Neutrophil (primary cell): Measurements from ENCODE around the gene LRRC8E.

ENCODE experiments used
- H3K27ac ChIP-seq: fragments of 200-600 bp; sonication (generic); 2 replicates; pipeline ENCODE4 v1.5.1; 2016; ENCODE audit warnings: mild to moderate bottlenecking, moderate library complexity
- H3K27me3 ChIP-seq: fragments of 200-600 bp; sonication (generic); 2 replicates; pipeline ENCODE4 v1.6.0; 2016; ENCODE audit warnings: mild to moderate bottlenecking
- H3K36me3 ChIP-seq: fragments of 200-600 bp; sonication (generic); 2 replicates; pipeline ENCODE4 v1.5.1; 2017
- H3K4me1 ChIP-seq, 2 experiments: fragments of 200-600 bp in 1 of 2; sonication (generic) in 1 of 2; 1 replicate in 1 of 2; 2 replicates in 1 of 2; pipeline versions ENCODE4 v1.5.1 to v1.6.1; 2013 to 2016; ENCODE audit warnings: low read depth in 1 of 2, low read length in 1 of 2, mild to moderate bottlenecking in 1 of 2, moderate library complexity in 1 of 2; ENCODE audit not compliant: control insufficient read depth in 1 of 2, insufficient read depth in 1 of 2
- H3K4me3 ChIP-seq, 2 experiments: fragments of 200-600 bp in 1 of 2; sonication (generic) in 1 of 2; 1 replicate in 1 of 2; 2 replicates in 1 of 2; pipeline ENCODE4 v1.5.1; 2013 to 2016; ENCODE audit warnings: low read depth in 1 of 2, low read length in 1 of 2, mild to moderate bottlenecking in 1 of 2, moderate library complexity in 1 of 2
- H3K9me3 ChIP-seq: fragments of 200-600 bp; sonication (generic); 2 replicates; pipeline ENCODE4 v1.5.1; 2016
- TF ChIP-seq, protein P1 (sequence below): fragments of 200-600 bp; sonication (generic); IDR thresholded peaks from 2 replicates; pipeline ENCODE4 v1.5.1; 2016; ENCODE audit warnings: antibody characterized with exemption

Gene LRRC8E

DNA sequence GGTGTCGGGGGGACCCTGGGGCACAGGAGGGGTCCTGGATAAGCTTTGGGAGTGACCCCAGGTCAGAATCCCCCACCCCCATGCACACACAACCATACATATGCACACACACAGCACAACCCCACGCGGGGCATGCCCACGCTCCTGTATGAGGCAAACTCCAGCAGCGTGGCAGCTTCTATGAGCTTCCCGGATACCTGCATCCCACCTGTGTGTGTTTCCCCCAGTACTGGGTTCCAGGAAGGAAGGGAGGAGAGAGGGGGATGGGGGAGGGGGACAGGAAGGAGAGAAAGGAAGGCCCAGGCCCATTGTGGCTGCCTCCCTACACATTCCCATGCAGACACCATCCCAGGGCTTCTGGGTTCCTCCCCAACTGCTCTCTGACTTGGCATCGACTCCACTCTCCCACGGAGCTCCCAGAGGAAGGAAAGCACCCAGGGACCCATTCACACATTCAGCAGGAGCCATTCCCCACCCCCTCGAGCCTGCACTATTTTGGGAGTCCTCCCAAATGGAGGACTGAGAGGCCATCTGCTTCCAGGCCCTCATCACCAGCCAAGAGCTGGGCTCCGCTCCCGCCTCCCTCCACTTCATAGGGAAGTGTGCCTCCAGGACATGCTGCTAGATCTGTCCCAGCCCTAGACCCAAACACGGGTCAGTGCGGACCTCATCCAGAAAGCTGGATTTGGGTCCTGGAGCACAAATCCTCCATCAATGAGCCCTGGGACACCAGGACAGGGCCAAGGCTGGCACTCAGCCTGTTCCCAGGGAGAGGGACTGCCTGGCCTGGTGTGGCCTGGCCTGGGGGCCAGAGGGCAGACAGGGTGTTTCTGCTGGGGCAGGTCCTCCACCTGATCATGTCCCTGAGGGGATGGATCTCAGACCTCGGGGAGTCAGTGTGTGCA, 27.3 kb upstream of the LRRC8E start:
- Histone ChIP-seq H3K4me3 (no peak overlapping the region), H3K9me3 (no peaks in the 10 kb centered on the region), H3K27ac (no peak overlapping the region), H3K27me3 (peaks cover 66% of the 10 kb centered on the region), H3K36me3 (no peaks in the 10 kb centered on the region), H3K4me1 (peaks cover 7 to 18% of the 10 kb centered on the region in 2 experiments)
- TF ChIP-seq, protein P1, sequence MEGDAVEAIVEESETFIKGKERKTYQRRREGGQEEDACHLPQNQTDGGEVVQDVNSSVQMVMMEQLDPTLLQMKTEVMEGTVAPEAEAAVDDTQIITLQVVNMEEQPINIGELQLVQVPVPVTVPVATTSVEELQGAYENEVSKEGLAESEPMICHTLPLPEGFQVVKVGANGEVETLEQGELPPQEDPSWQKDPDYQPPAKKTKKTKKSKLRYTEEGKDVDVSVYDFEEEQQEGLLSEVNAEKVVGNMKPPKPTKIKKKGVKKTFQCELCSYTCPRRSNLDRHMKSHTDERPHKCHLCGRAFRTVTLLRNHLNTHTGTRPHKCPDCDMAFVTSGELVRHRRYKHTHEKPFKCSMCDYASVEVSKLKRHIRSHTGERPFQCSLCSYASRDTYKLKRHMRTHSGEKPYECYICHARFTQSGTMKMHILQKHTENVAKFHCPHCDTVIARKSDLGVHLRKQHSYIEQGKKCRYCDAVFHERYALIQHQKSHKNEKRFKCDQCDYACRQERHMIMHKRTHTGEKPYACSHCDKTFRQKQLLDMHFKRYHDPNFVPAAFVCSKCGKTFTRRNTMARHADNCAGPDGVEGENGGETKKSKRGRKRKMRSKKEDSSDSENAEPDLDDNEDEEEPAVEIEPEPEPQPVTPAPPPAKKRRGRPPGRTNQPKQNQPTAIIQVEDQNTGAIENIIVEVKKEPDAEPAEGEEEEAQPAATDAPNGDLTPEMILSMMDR: no peak

DNA sequence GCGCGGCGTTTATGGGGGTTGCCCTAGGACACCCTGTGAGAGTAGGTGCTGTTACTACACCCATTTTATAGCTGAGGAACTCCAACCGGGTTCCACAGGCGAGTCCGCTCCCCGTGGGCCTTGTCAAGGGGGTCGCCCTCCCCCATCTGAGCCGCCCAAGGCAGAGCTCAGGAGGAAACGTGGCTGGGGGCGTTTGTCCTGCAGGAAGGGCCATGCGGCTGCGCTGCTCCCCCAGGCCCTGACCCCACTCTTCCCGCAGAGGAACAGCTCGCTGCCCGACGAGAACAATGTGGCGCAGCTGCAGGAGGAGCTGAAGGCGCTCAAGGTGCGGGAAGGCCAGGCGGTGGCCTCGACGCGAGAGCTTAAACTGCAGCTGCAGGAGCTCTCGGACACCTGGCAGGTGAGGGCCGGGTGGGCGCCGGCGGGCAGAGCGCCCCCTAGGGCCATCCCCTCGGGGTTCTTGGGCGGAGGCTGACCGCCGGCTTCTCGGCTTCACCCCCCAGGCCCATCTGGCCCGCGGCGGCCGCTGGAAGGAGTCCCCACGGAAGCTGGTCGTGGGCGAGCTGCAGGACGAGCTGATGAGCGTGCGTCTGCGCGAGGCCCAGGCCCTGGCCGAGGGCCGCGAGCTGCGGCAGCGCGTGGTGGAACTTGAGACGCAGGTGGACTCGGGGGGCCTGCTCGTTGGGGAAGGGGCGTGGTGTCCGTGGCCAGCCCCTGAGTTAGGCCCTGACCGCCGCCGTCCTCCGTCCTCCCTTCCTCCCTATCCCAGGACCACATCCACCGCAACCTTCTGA, 26.5 kb upstream of the LRRC8E start:
- Histone ChIP-seq H3K9me3 (no peaks in the 10 kb centered on the region), H3K36me3 (no peaks in the 10 kb centered on the region), H3K27ac (no peak overlapping the region), H3K4me3 (peak overlapping the region in 1 of 2 experiments; percentile 43), H3K27me3 (peaks cover 75% of the 10 kb centered on the region), H3K4me1 (peaks cover 7 to 18% of the 10 kb centered on the region in 2 experiments)
- TF ChIP-seq, protein P1: no peak

DNA sequence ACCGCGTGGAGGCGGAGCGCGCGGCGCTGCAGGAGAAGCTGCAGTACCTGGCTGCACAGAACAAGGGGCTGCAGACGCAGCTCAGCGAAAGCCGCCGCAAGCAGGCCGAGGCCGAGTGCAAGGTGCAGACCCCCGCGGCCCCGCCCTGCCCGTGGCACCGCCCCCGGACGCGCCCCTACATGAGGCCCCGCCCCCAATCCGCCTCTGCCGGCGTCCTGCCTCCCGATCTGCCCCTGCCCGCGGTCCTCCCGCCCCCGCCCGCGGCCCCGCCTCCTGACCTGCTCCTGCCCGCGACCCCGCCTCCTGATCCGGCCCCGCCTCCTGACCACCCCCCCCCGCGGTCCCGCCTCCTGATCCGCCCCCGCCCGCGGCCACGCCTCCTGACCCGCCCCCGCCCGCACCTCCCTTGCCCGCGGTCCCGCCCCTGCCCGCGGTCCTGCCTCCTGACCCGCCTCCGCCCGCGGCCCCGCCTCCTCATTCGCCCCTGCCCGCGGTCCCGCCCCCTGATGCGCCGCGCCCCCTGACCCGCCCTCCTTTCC, 25.8 kb upstream of the LRRC8E start:
- TF ChIP-seq, protein P1: no peak
- H3K9me3 ChIP-seq: no peaks in the 10 kb centered on the region
- H3K27me3 ChIP-seq: peaks cover 81% of the 10 kb centered on the region
- no peaks in the 10 kb centered on the region for H3K36me3 ChIP-seq
- H3K4me3 ChIP-seq: peak overlapping the region in 1 of 2 experiments; percentile 43
- no peak overlapping the region for H3K27ac ChIP-seq
- H3K4me1 ChIP-seq: peaks cover 7 to 18% of the 10 kb centered on the region in 2 experiments

DNA sequence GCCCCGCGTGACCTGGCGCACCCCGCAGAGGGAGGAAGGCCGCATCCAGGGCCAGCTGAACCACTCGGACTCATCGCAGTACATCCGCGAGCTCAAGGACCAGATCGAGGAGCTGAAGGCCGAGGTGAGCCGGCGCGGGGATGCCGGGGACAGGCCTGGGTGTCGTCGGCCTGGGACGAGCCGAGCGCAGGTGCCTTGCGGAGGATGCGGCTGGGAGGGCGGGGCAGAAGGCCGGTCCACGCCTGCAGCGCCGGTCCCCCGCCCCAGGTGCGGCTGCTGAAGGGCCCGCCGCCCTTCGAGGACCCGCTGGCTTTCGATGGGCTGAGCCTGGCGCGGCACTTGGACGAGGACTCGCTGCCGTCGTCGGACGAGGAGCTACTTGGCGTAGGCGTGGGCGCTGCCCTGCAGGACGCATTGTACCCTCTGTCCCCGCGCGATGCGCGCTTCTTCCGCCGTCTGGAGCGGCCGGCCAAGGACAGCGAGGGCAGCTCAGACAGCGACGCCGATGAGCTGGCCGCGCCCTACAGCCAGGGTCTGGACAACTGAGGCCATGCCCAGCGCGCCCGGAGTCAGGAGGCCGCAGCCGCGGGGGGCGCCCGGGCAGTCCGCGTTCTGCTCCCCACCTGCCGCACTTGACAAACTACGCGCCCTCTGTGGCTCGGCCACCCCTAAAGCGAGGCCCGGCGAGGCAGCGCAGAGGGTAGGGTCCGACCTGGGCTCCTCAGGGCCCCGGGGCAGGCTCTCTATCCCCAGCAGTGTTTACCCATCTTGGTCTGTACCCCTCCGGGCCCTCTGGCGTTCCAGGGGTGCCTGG, 24.9 kb upstream of the LRRC8E start:
- Histone ChIP-seq H3K9me3 (no peaks in the 10 kb centered on the region), H3K27me3 (peaks cover 90% of the 10 kb centered on the region), H3K4me3 (peak overlapping the region in 1 of 2 experiments; percentile 14), H3K27ac (no peak overlapping the region), H3K36me3 (no peaks in the 10 kb centered on the region), H3K4me1 (peaks cover 9 to 20% of the 10 kb centered on the region in 2 experiments)
- TF ChIP-seq, protein P1: no peak
